Stimulated activated naive B cell treated with anti-CD40 and anti-IgM and Interleukin-4, amounts not matched to agents 10 μg/mL and 1 μg/mL and 100 μg/mL, for 72 hours (primary cell): Measurements from ENCODE around the gene TRIM17.

Experiments
- ATAC-seq, 2 donors: fragments of 150-1000 bp; cut with Tn5 transposase; replicated peaks; 2 replicates each; pipeline ENCODE4 v1.10.0; 2021; ENCODE audit warnings: moderate library complexity in 1 of 2
- DNase-seq: peaks from one replicate; pipeline ENCODE4 v3.0.0; 2021
- H3K27ac Mint-ChIP-seq: one replicate; pipeline ENCODE4 v1.8.0; 2022; ENCODE audit warnings: mild to moderate bottlenecking, mixed read lengths
- H3K27me3 Mint-ChIP-seq, 2 donors: one replicate each; pipeline ENCODE4 v1.8.0; 2022; ENCODE audit warnings: mixed read lengths in 2 of 2
- H3K36me3 Mint-ChIP-seq, 2 donors: one replicate each; pipeline ENCODE4 v1.8.0; 2022; ENCODE audit warnings: mixed read lengths in 2 of 2, mild to moderate bottlenecking in 1 of 2
- H3K4me1 Mint-ChIP-seq, 2 donors: one replicate each; pipeline ENCODE4 v1.8.0; 2022; ENCODE audit warnings: mixed read lengths in 2 of 2, mild to moderate bottlenecking in 1 of 2
- H3K4me3 Mint-ChIP-seq, 2 donors: one replicate each; pipeline ENCODE4 v1.8.0; 2022; ENCODE audit warnings: mild to moderate bottlenecking in 2 of 2, mixed read lengths in 2 of 2, moderate library complexity in 1 of 2
- H3K9me3 Mint-ChIP-seq, 2 donors: one replicate each; pipeline ENCODE4 v1.8.0; 2022; ENCODE audit warnings: mixed read lengths in 2 of 2, mild to moderate bottlenecking in 1 of 2

TRIM17 gene

GRCh38 chr1:228416217-228416933 lies at the start of gene TRIM17:
TSS of gene TRIM17 (minus strand) at chr1:228416861. CDS start at chr1:228415072, 1,789 bp downstream.
- H3K9me3 Mint-ChIP-seq = peaks cover 0 to 2% of the 10 kb centered on the region in 2 donors
- H3K4me1 Mint-ChIP-seq = peaks cover 19 to 23% of the 10 kb centered on the region in 2 donors
- H3K27me3 Mint-ChIP-seq = peaks cover 47 to 60% of the 10 kb centered on the region in 2 donors
- ATAC-seq (peak; percentile 68 to 70), DNase-seq (no peak)
- H3K36me3 Mint-ChIP-seq = peaks cover 2 to 6% of the 10 kb centered on the region in 2 donors
- H3K4me3 Mint-ChIP-seq = peak within 1 kb of the TSS; percentile 76 to 81
- peak within 1 kb of the TSS; percentile 79 for H3K27ac Mint-ChIP-seq

- no peak overlapping the region for H3K27ac Mint-ChIP-seq
- DNase-seq (no peak), ATAC-seq (no peak)
- peaks cover 19 to 24% of the 10 kb centered on the region in 2 donors for H3K4me1 Mint-ChIP-seq
- no peaks in the 10 kb centered on the region for H3K9me3 Mint-ChIP-seq
- no peak overlapping the region for H3K4me3 Mint-ChIP-seq
- peaks cover 76 to 87% of the 10 kb centered on the region in 2 donors for H3K27me3 Mint-ChIP-seq
- H3K36me3 Mint-ChIP-seq = peaks cover 0 to 3% of the 10 kb centered on the region in 2 donors
Measured at GRCh38 chr1:228465571-228466146, 49.0 kb upstream of the TRIM17 start.

GRCh38 chr1:228465141-228465540 lies 48.5 kb upstream of the TRIM17 start:
- H3K36me3 Mint-ChIP-seq = peaks cover 0 to 3% of the 10 kb centered on the region in 2 donors
- no peak overlapping the region for H3K27ac Mint-ChIP-seq
- peaks cover 77 to 90% of the 10 kb centered on the region in 2 donors for H3K27me3 Mint-ChIP-seq
- H3K9me3 Mint-ChIP-seq = no peaks in the 10 kb centered on the region
- no peak for ATAC-seq
- peak overlapping the region; percentile 75 to 77 for H3K4me3 Mint-ChIP-seq
- peaks cover 19 to 24% of the 10 kb centered on the region in 2 donors for H3K4me1 Mint-ChIP-seq
- no peak for DNase-seq

GRCh38 chr1:228464487-228464983 lies 47.9 kb upstream of the TRIM17 start:
- peak overlapping the region; percentile 7 for H3K27ac Mint-ChIP-seq
- peaks cover 78 to 95% of the 10 kb centered on the region in 2 donors for H3K27me3 Mint-ChIP-seq
- H3K9me3 Mint-ChIP-seq = no peaks in the 10 kb centered on the region
- peak overlapping the region; percentile 75 to 77 for H3K4me3 Mint-ChIP-seq
- ATAC-seq (peak; percentile 69 to 82), DNase-seq (peak; percentile 28)
- peaks cover 0 to 3% of the 10 kb centered on the region in 2 donors for H3K36me3 Mint-ChIP-seq
- H3K4me1 Mint-ChIP-seq = peaks cover 17 to 24% of the 10 kb centered on the region in 2 donors

GRCh38 chr1:228463559-228464455 lies 47.1 kb upstream of the TRIM17 start:
- DNase-seq (no peak), ATAC-seq (peak; percentile 34 to 45)
- peaks cover 21 to 24% of the 10 kb centered on the region in 2 donors for H3K4me1 Mint-ChIP-seq
- H3K36me3 Mint-ChIP-seq = peaks cover 0 to 3% of the 10 kb centered on the region in 2 donors
- peak overlapping the region; percentile 75 to 77 for H3K4me3 Mint-ChIP-seq
- H3K9me3 Mint-ChIP-seq = no peaks in the 10 kb centered on the region
- H3K27ac Mint-ChIP-seq = no peak overlapping the region
- H3K27me3 Mint-ChIP-seq = peaks cover 74 to 95% of the 10 kb centered on the region in 2 donors

GRCh38 chr1:228463009-228463558 lies 46.4 kb upstream of the TRIM17 start:
- Mint-ChIP-seq H3K27ac (no peak overlapping the region), H3K4me1 (peaks cover 25 to 31% of the 10 kb centered on the region in 2 donors), H3K4me3 (no peak overlapping the region), H3K36me3 (peaks cover 0 to 3% of the 10 kb centered on the region in 2 donors), H3K27me3 (peaks cover 74 to 95% of the 10 kb centered on the region in 2 donors), H3K9me3 (no peaks in the 10 kb centered on the region)
- DNase-seq (no peak), ATAC-seq (no peak)

GRCh38 chr1:228462560-228462959 lies 45.9 kb upstream of the TRIM17 start:
- Mint-ChIP-seq H3K4me1 (peaks cover 29 to 36% of the 10 kb centered on the region in 2 donors), H3K27me3 (peaks cover 74 to 95% of the 10 kb centered on the region in 2 donors), H3K27ac (no peak overlapping the region), H3K36me3 (peaks cover 0 to 3% of the 10 kb centered on the region in 2 donors), H3K4me3 (no peak overlapping the region), H3K9me3 (no peaks in the 10 kb centered on the region)
- no peak for ATAC-seq
- DNase-seq = no peak

- Mint-ChIP-seq H3K27me3 (peaks cover 70 to 91% of the 10 kb centered on the region in 2 donors), H3K9me3 (no peaks in the 10 kb centered on the region), H3K4me1 (peaks cover 32 to 42% of the 10 kb centered on the region in 2 donors), H3K27ac (peak overlapping the region; percentile 66), H3K36me3 (peaks cover 0 to 3% of the 10 kb centered on the region in 2 donors), H3K4me3 (no peak overlapping the region)
- ATAC-seq = no peak
- no peak for DNase-seq
Measured at GRCh38 chr1:228460821-228461220, 44.2 kb upstream of the TRIM17 start.

GRCh38 chr1:228459091-228459993 lies 42.7 kb upstream of the TRIM17 start:
- H3K4me1 Mint-ChIP-seq = peaks cover 24 to 31% of the 10 kb centered on the region in 2 donors
- peak overlapping the region; percentile 87 to 91 for H3K4me3 Mint-ChIP-seq
- DNase-seq = peak; percentile 28
- peaks cover 57 to 76% of the 10 kb centered on the region in 2 donors for H3K27me3 Mint-ChIP-seq
- ATAC-seq = peak; percentile 26 to 33
- H3K36me3 Mint-ChIP-seq = no peaks in the 10 kb centered on the region
- H3K9me3 Mint-ChIP-seq = no peaks in the 10 kb centered on the region
- peak overlapping the region; percentile 71 for H3K27ac Mint-ChIP-seq

GRCh38 chr1:228457396-228458176 lies 40.9 kb upstream of the TRIM17 start:
- H3K27ac Mint-ChIP-seq = peak overlapping the region; percentile 94
- peaks cover 18% of the 10 kb centered on the region in 2 donors for H3K4me1 Mint-ChIP-seq
- no peaks in the 10 kb centered on the region for H3K9me3 Mint-ChIP-seq
- ATAC-seq (peak; percentile 86 to 89), DNase-seq (peak; percentile 70)
- peaks cover 54 to 66% of the 10 kb centered on the region in 2 donors for H3K27me3 Mint-ChIP-seq
- peak overlapping the region; percentile 87 to 91 for H3K4me3 Mint-ChIP-seq
- H3K36me3 Mint-ChIP-seq = peaks cover 0 to 4% of the 10 kb centered on the region in 2 donors

- Mint-ChIP-seq H3K36me3 (peaks cover 0 to 4% of the 10 kb centered on the region in 2 donors), H3K27ac (peak overlapping the region; percentile 94), H3K27me3 (peaks cover 53 to 62% of the 10 kb centered on the region in 2 donors), H3K4me1 (peaks cover 18% of the 10 kb centered on the region in 2 donors), H3K9me3 (no peaks in the 10 kb centered on the region), H3K4me3 (peak overlapping the region; percentile 87 to 91)
- ATAC-seq (peak; percentile 6 to 9), DNase-seq (no peak)
Measured at GRCh38 chr1:228457017-228457395, 40.3 kb upstream of the TRIM17 start.
